ENCODE measurements around the gene PIM3. TPM values are rescaled to one million over a fixed set of nuclear protein-coding genes. Genes with fewer than 3 reads are reported as not detected.
"Not testable (repeated sequence)": the region's sequence is repeated elsewhere in the genome, so short reads cannot be mapped to it uniquely, and the experiment has no call there.

Gene PIM3
- total RNA-seq, 1 donor from 2014 or later: 57.0 TPM

DNA sequence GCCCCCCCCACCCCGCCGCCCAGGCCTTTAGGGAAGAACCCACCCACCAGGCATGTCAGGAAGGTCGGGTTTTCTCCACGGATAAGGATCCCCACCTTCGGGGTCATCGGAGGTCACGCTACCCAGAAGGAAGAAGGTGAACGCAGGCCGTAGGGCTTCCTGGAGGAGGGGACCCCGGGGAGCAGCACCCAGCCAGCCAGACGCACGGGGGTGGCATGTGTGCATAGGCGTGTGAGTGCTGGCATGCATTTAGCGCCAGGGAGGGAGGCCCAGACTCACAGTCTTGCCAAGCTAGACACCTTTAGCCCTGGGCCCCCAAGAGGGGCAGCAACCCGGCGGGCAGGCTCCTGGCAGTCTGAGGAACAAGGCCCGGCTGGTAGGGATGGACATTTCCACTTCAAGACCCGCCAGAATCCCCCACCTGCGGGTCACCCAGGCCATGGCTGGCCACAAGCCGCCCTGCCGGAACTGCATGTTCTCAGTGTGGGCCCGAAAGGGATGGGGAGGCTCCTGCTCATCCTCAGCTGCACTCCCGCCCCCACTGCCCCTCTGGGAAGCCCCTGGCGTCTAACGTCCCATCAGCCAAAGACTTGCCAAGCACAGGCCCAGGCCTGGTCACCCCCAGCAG, 16.7 kb upstream of the PIM3 start:
- no peak for DNase-seq

DNA sequence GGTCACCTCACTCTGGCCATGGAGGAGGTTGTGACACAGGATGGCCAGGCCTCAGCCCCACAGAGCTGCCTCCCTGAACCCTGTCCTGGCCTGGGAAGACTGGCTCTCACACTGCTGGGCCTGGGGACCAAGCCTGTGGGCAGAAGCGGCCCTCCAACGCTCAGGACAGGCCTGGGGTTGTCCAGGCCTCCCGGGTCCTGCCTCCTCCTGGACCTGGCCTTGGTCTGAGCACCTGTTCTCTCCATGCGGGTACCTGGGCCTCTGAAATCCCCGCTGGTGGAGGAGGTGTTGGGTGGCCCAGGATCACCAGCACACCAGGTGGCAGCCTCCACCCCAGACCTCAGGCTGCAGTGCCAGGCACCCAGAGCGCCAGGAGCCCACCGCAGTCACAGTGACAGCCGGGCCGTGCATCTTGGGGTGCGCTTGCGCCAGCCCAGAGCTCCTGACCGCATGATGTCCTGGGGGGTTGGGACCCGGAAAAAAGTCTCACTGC, 16.1 kb upstream of the PIM3 start:
- no peak for DNase-seq

DNA sequence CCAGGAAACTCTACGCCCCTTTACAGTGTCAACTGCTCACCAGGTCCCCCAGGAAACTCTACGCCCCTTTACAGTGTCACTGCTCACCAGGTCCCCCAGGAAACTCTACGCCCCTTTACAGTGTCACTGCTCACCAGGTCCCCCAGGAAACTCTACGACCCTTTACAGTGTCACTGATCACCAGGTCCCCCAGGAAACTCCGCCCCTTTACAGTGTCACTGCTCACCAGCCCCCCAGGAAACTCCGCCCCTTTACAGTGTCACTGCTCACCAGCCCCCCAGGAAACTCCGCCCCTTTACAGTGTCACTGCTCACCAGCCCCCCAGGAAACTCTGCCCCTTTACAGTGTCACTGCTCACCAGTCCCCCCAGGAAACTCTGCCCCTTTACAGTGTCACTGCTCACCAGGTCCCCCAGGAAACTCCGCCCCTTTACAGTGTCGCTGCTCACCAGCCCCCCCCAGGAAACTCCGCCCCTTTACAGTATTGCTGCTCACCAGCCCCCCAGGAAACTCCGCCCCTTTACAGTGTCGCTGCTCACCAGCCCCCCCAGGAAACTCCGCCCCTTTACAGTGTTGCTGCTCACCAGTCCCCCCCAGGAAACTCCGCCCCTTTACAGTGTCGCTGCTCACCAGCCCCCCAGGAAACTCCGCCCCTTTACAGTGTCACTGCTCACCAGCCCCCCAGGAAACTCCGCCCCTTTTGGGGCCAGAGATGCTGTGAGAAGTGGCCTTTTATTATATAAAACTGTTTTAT, 15.4 kb upstream of the PIM3 start:
- not testable (repeated sequence) for DNase-seq

DNA sequence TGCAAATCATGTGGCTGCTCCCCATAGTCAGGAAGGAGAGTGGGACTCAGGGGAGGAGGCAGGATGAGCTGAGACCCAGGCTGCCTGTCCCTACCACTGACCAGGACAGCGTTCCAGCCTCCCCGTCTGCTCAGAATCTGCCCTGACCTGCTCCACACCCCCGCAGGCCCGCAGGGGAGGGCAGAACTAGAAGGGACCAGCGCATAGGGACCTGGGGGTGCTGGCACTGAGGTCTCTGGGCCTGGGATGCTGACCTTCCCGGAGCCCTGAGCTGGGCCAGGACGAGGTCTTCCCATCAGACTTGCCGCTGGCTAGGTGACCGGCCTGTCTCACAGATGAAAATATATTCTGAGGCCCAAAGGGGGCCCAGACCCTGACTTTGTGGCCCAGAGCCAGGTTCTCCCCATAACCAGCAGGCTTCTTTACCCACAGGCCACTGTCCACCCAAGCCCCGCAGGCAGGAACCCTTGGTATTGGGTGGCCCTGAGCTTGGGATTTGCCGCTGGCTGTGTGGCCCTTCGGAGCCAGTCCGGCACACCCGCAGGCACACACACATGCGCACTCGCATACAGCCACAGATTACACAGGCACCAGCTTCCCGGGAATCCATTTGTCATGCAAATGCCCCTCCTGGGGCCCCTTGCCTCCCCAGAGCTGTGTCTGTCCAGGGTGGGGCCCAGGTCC, 13.8 kb upstream of the PIM3 start:
- DNase-seq: no peak

DNA sequence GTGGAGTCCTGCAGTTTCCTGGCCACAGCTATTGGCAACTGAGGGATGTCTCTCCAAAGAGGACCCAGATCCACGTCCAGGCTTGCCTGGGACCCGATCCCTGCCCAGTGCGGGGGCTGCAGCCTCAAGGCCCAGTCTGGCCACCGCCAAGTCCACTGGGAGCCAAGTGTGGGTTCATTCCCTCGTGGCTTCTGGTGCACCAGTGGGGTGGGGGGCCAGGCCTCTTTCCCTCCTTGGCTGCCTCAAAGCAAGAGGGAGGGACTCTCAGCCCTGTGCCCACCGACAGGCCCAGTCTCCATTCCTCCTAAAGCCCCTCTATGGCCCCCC, 13.3 kb upstream of the PIM3 start:
- no peak for DNase-seq

DNA sequence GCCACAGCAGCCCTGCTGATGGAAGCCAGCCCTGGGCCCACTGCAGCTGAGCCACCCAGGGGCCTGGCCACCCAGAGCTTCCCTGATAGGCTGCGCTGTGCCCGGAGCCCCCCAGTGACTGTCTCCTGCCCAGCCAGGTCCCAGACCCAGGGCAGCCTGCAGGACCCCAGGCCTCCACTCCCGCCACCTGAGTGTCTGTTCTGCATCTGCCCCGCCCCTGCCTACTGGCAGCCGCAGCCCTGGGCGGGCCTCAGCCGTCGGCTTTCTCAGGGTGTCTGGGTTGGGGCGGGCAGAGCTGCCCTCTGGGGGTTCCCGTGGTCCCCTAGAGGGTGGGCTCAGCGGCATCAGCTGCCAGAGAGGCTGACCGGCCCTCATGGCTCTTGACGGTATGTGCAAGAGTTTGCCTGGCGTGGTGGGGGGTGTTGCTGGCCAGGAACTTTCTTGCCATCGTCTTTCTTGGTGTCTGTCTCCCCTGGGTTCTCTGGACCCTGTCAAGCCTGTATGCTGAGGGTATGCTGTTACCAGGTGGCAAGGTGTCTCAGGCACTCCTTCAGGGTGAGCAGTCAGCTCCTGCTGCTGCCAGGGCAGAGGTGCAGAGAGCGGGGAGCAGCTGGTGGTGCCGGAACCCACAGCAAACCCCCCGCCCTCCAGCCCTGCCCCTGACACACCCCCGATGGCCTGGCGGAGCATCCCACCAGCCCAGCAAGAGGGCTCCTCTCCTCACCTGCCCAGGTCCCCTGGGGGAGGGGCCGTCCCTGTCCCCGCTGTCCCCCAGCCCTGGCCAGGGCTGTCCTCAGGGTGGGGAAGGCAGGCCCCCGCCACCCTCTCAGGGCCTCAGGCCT, 12.2 kb upstream of the PIM3 start:
- DNase-seq: no peak

DNA sequence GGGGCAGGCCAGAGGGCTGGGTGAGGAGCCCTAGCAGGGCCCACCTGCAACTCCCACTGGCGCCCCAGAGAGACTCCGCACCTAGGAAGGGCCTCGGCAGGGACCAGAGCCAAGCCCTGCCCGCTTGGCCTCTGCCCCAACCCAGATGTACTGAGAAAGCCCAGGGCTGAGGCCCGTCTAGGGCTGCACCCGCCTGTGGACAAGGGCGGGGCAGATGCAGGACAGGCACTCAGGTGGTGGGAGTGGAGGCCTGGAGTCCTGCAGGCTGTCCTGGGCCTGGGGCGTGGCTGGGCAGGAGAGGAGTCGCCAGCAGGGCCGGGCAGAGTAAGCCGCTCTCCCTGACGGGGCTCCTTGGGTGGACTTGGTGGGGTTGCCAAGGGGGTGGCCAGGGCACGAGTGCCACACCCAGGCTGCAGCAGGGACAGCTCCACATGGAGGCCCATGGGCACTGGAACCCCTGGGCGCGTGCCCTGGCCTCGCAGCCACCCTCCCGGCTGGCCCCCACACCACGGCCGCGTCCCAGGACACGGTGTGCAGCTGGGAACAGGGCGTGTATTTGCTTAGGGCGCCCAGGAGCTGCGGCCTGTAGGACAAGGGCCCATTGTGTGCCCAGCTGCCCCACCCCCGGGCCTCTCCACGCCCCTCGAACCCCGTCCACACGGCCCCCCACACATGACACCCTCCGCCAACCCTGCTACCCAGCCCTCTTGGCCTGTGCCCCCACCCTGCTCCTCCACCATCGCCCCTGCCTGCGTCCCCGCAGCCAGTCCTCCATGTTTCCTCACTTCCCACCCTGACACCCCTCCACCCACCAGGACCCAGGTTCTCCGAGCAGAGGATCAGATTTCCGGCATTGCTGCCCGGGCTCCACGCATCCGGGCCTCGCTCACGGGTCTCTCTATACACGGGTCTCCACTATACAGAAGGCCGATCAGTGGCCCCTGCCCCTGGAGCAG, 11.3 kb upstream of the PIM3 start:
- no peak for DNase-seq

DNA sequence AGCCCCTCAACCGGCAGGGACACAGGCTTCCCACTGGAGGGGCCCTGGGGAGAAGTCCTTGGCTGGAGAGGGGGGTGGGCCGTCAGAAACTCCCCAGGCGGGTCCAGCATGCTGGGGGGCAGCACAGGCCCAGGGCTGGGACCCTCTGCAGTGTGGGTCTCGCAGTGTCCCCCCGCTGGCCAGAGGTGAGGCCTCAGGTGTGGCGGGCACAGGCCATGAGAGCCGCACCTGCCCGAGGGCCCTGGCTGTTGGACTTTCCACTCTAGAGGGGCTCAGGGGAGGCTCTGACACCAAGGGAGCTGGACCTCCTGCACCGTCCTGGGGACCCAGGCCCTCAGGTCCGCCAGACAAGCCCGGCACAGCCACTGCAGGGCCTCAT, 10.7 kb upstream of the PIM3 start:
- no peak for DNase-seq

DNA sequence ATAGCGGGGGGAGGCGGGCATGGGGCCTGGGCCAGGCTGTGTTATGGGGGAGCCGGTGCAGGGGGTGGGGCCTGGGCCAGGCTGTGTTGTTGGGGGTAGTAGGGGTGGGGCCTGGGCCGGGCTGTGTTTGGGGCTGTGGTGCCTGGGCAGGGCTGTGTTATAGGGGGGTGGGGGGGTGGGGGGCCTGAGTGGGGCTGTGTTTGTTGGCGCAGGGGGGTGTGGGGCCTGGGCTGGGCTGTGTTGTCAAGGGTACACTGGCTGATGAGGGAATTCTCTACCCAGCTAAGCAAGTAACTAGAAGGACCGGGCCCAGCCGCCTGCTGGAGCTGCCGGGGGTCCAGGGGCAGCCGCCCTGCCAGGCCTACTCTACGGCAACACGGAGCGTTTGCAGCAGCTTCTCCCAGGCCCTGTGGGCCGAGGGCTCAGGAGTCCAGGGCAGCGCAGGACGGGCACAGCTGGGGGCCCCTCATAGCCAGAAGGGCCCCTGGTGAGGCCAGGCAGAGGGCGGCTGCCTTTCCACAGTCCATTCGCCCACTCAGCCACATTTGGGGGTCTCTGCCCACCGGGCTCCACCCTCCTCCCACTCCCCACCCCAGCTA, 10.1 kb upstream of the PIM3 start:
- no peak for DNase-seq

DNA sequence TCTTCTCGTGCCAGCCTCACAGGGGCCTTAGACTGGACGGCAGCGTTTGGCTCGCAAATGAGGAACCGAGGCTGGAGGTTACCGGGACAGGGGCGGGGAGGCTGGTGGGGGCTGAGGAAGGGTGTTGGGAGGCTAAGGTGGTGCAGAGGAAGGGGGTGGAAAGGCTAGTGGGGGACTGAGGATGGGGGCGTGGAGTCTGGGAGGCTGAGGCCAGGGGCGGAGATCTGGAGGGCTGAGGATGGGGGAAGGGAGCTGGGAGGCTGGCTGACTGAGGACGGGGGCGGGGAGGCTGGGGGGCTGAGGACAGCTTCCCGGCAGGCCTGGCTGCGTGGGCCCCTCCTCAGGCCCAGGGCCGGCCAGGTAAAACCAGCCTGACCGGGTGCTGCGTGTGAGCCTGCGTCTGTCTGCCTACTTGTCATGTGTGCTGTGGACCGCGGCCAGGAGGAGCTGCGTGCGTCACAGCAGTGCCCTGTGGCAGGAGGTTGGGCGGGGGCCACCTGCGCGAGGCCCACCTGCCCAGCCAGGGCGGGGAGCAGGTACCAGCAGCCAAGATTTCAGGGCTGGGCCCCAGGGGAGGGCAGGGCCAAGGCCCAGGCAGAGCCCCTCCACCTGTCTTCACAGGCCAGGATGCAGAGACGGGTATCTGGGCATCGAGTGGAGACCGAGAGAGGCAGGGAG, 9.4 kb upstream of the PIM3 start:
- DNase-seq: peak; percentile 69

DNA sequence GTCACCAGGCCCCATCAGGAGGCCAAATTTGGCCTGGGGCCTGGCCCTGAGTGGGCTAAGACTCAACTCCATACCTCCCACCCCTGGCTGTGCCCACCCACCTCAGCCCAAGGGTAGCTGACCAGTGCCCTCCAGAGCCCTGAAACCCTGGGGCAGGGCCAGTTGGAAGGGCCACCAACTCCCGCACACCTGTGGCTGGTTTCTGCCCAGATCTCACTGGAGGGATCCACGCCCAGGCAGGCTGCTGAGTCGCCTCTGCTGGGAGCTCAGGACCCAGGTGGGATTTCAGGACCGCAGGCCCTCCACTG, 8.9 kb upstream of the PIM3 start:
- DNase-seq: no peak

DNA sequence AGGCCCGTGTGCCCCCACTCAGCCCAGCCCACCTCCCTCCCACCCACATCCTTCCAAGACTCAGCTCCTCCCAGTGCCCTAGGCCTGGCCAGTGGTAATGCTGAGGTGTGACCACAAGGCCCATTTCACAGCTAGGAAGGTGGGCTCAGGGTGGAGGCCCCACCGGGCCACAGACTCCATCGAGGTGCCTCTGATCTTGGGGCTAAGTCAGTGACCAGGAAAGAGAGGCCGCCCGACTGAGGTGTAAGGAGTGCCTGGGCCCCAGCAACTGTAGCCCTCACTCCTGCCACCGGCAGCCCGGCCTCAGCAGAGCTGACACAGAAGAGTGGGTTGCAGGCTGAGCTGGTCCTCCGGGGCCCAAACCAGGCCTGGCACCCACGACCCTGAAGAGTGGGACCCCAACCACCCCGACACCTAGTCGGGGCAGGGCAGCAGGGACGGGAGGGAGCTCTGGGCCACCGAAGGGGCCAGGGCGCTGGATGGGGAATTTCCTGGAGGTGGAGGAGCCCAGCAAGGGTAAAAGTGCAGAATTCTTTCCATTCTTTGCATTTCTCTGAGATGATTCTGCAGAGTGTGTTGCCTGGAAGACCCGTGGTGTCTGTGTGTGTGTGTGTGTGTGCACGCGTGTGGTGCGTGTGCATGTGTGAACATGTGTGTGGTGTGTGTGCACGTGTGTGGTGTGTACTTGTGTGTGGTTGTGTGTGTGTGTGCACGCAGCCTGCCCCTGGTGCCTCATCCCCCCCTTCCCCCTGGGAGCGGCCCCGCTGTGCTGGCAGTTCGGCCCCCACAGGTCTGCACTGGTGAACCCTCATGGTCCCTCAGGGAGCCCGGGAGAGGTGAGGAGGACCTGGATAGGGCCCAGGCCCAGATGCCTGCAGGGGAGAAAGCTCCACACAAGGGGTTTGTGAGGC, 8.3 kb upstream of the PIM3 start:
- DNase-seq: no peak

DNA sequence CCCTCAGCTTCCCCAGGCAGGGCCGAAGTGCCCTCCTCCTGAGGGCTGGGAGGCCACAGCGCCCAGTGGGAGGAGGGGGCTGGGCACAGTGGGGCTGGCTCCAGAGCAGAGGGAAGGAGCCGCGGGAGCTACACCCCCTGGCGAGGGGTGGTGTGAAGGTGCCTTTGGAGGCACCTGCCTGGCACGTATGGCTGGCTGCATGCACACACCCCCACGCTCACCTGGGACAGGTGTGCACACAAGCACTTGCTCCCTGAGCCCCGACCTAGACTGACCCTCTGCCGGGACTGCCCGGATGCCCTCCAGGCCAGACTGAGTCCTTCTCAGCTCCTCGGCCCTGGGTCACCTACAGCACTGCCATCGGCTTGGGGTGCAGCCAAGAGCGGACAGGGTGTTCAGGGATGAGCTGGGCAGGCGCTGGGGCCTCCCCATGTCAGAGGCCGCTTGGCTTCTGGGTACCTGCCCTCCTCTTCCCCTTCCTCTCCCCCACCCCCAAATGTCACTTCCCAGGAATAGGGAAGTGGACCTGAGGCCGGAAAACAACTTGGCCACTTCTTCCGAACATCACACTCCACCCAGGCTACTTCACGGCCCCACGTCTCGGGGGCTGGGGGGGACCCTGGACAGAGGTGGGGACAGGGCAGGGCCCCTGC, 7.4 kb upstream of the PIM3 start:
- DNase-seq: no peak

DNA sequence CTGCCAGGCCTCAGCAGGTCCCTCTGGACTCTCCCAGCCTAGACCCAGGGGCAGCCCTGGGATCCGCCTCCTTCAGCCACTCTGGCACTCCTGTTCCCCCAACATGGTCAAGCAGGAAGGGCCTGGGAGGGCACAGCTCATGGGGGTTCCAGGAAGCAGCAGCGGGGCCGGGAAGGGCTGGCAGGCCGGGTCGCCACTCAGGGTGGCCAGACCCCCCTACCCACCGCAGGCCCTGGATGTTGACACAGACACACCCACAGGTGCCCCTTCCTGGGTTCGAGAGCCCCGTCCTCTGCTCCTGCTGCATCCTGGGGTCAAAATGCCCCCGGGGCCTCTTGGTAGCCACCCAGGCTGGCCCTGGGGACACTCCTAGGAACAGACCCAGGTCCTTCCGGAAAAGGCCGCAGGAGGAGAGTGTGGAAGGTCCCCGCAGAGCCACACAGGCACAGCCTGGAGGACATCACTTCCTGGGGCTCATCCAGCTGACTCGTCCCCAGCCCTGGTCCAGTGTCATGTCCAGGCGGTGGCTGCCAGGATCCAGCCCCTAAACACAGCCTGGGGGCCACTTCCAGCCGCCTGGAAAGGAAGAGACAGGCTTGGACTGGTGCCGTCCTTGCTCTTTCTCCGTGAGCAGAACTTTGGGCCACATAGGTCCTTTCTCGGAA, 6.8 kb upstream of the PIM3 start:
- DNase-seq: no peak

DNA sequence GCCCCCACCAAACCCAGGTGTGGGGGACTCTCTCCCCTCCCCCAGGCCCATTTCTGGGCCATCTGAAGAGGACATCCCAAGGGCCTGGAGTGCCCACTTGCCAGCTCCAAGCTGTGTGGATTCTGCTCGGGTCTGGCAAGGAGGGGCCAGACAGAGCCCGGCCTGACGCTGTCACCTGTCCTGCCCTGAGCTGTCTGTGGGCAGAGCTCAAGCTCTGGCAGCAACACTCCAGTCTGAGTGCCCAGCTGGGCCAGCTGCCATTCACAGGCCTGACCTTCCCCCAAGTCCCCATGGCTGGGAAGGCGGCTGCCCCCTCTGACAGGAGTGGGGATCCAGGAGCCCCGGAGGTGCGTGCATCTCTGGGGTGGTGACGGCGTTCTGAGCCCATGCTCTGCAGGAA, 6.2 kb upstream of the PIM3 start:
- no peak for DNase-seq

DNA sequence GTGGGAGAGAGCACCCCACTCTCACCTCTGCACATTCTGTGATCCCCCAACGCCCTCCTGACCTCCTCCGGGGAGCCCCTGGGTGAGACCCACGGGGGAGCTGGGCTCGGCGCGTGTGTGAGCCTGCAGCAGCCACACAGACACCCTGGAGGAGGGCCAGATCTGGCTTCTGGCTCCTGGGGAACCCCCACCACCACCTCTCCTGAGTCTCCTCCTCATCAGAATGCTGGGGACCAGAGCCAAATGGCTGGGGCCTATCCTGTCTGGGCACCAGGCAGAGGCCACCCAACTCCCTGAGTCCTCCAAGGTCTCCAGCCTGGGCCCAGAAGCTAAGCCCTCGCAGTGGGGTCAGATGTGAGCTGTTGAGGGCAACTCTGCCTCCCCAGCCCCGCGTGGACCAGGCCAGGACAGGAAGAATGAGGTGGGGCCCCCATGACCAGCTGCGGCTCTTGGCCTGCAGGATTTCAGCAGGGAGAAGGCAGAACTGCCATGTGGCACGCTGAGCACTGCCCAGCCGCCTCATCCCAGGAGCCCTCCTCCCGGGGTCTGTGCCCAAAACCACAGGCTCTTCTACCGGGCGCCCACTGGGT, 5.5 kb upstream of the PIM3 start:
- DNase-seq: no peak

DNA sequence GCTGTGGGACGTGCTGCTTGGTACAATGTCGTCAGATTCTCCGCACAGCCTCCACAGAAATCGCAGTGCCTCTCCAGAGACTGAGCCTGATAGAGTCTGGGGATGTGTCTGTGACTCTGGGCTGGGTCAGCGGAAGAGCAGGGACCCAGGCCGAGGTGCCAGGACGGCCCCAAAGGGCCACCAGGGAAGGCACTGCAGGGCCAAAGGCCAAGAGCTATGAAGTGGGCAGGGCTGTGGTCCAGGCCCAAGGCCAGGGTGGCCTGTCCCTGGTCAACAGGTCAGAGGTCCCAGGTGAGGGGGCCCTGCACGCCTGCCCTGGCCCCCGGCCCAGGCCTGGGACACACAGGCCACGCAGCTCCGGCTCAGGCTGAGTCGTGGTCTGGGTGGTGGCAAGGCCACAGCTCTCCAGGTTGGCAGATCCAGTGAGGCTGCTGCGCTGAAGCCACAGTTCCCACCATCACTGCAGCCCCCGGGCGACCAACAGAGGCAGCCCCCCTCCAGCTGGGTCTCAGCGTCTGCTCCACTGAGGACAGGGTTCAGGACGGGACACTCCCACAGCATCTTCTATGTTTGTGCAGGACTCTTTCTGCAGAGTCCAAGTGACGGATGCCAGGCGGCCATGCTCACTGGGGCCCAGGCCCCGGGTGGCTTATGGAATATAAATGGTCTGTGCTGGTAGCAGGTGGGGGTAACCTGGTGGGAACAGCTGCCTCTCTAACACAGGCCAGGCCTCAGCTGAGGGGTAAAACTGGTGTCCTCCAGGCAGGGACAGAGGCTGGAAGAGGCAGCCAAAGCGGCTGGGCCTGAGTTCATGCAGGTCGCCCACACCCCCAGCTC, 4.8 kb upstream of the PIM3 start:
- DNase-seq: no peak

All from tongue (tissue), 2 donors.